Vagina (tissue), 2 donors: ENCODE measurements around the gene ZRANB1. TPM values are rescaled to one million over a fixed set of nuclear protein-coding genes. Genes with fewer than 3 reads are reported as not detected.

ENCODE experiments used
- DNase-seq, 2 donors: peaks; one replicate each; pipeline ENCODE4 v3.0.0-alpha.2; 2017; ENCODE audit errors: extremely low spot score in 2 of 2
- H3K27ac ChIP-seq: fragments of 200-600 bp; sonication (generic); one replicate; pipeline ENCODE4 v1.5.1; 2019
- H3K27me3 ChIP-seq: fragments of 200-600 bp; sonication (generic); one replicate; pipeline ENCODE4 v1.5.1; 2019
- H3K36me3 ChIP-seq, 2 donors: fragments of 200-600 bp; sonication (generic); one replicate each; pipeline ENCODE4 v1.5.1; 2017 to 2019
- H3K4me1 ChIP-seq: fragments of 200-600 bp; sonication (generic); one replicate; pipeline ENCODE4 v1.5.1; 2019
- H3K4me3 ChIP-seq, 2 donors: fragments of 200-600 bp; sonication (generic); 1 replicate in 1 of 2; 2 replicates in 1 of 2; pipeline ENCODE4 v1.5.1; 2016 to 2019
- H3K9me3 ChIP-seq: fragments of 200-600 bp; sonication (generic); one replicate; pipeline ENCODE4 v1.5.1; 2019
- POLR2A ChIP-seq, 2 donors: fragments of 450-650 bp; IDR thresholded peaks; one replicate each; pipeline ENCODE4 v1.6.1; 2017; ENCODE audit warnings: antibody characterized with exemption in 2 of 2, mild to moderate bottlenecking in 2 of 2, moderate library complexity in 2 of 2
- POLR2AphosphoS5 ChIP-seq, 2 donors: sonication (generic); formaldehyde crosslinking; IDR thresholded peaks; one replicate each; pipeline ENCODE4 v1.9.0; 2017; ENCODE audit warnings: antibody characterized with exemption in 2 of 2, mild to moderate bottlenecking in 2 of 2, low read depth in 1 of 2; ENCODE audit not compliant: insufficient read depth in 1 of 2
- intact Hi-C: fragments of 100-400 bp; cut with DNase I; formaldehyde crosslinking; loops from one replicate; pipeline ENCODE4 v1.15.1; 2023
- total RNA-seq: library from RNA; depleted of rRNA; stranded (reverse); fragments of >200 nt; gene quantifications from one replicate; pipeline ENCODE4 v1.2.3, GENCODE V29; 2016
- TF ChIP-seq, protein P1 (sequence below), 3 experiments: fragments of 450-650 bp in 2 of 3; fragments of 200-600 bp in 1 of 3; sonication (generic) in 1 of 3; IDR thresholded peaks; one replicate each; pipeline ENCODE4 v1.5.1; 2017 to 2019; ENCODE audit warnings: antibody characterized with exemption in 3 of 3, mild to moderate bottlenecking in 2 of 3, moderate library complexity in 2 of 3

ZRANB1 gene
- total RNA-seq, 1 donor from 2014 or later: 23.8 TPM

GRCh38 chr10:125016611-125017202 lies 74.8 kb downstream of the ZRANB1 start:
- Histone ChIP-seq H3K27me3 (no peaks in the 10 kb centered on the region), H3K9me3 (no peaks in the 10 kb centered on the region), H3K36me3 (no peaks in the 10 kb centered on the region), H3K4me1 (peaks cover 67% of the 10 kb centered on the region), H3K4me3 (no peak overlapping the region), H3K27ac (peak overlapping the region; percentile 70)
- TF ChIP-seq POLR2AphosphoS5 (IDR thresholded peaks at IDR 0.05; ENCODE audit: insufficient read depth in 1 of 2, low read depth in 1 of 2) (peak; percentile 50 to 77), POLR2A (IDR thresholded peaks at IDR 0.05) (no peak)
- no peak for DNase-seq
- intact Hi-C loops: no loop called here

- H3K4me3 ChIP-seq: no peak overlapping the region
- peaks cover 62% of the 10 kb centered on the region for H3K4me1 ChIP-seq
Measured at GRCh38 chr10:125017547-125018298, 75.8 kb downstream of the ZRANB1 start.

DNA sequence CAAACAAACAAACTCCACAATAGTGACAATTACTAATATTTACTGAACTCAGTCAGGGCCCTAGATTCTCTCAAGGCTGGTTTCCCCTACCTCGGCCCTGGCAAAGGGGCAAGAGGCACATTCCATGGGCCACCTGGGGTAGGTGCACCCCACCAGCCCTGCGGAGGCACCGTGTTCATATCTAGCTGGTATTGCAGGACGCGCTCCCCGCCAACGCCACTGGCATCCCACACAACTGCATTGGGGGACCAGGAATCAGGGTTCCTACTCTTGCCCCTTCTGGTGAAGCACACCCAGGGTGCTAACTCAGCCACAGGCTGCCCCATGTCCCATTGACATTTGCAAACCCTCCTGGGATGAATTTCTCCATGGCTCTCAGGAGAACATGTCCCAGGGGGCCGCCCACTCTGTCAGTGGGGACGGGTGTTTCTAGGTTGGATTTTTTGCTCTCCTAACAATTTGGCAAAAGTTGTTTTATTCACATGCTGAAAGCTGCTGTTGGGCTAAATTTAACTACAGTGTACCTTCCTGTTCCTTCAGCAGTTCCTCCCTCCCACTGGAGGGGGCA lies 76.7 kb downstream of the ZRANB1 start:
- Histone ChIP-seq H3K4me1 (peaks cover 63% of the 10 kb centered on the region), H3K36me3 (peaks cover 0 to 4% of the 10 kb centered on the region in 2 donors), H3K9me3 (no peaks in the 10 kb centered on the region), H3K27me3 (no peaks in the 10 kb centered on the region), H3K4me3 (no peak overlapping the region), H3K27ac (peak overlapping the region; percentile 1)
- DNase-seq: no peak
- TF ChIP-seq POLR2AphosphoS5 (IDR thresholded peaks at IDR 0.05; ENCODE audit: insufficient read depth in 1 of 2, low read depth in 1 of 2) (no peak), POLR2A (IDR thresholded peaks at IDR 0.05) (no peak)
- TF ChIP-seq, protein P1, sequence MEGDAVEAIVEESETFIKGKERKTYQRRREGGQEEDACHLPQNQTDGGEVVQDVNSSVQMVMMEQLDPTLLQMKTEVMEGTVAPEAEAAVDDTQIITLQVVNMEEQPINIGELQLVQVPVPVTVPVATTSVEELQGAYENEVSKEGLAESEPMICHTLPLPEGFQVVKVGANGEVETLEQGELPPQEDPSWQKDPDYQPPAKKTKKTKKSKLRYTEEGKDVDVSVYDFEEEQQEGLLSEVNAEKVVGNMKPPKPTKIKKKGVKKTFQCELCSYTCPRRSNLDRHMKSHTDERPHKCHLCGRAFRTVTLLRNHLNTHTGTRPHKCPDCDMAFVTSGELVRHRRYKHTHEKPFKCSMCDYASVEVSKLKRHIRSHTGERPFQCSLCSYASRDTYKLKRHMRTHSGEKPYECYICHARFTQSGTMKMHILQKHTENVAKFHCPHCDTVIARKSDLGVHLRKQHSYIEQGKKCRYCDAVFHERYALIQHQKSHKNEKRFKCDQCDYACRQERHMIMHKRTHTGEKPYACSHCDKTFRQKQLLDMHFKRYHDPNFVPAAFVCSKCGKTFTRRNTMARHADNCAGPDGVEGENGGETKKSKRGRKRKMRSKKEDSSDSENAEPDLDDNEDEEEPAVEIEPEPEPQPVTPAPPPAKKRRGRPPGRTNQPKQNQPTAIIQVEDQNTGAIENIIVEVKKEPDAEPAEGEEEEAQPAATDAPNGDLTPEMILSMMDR (IDR thresholded peaks at IDR 0.05): no peak
- intact Hi-C loops: no loop called here

More at GRCh38 chr10:125017547-125018298, 75.8 kb downstream of the ZRANB1 start:
- H3K9me3 ChIP-seq: no peaks in the 10 kb centered on the region
- H3K27ac ChIP-seq: peak overlapping the region; percentile 70
- H3K36me3 ChIP-seq: no peaks in the 10 kb centered on the region
- DNase-seq: no peak
- no peaks in the 10 kb centered on the region for H3K27me3 ChIP-seq
- intact Hi-C loops: no loop called here
- no peak for TF ChIP-seq POLR2AphosphoS5 (IDR thresholded peaks at IDR 0.05; ENCODE audit: insufficient read depth in 1 of 2, low read depth in 1 of 2)
- no peak for TF ChIP-seq POLR2A (IDR thresholded peaks at IDR 0.05)
- TF ChIP-seq, protein P1 (IDR thresholded peaks at IDR 0.05): no peak

DNA sequence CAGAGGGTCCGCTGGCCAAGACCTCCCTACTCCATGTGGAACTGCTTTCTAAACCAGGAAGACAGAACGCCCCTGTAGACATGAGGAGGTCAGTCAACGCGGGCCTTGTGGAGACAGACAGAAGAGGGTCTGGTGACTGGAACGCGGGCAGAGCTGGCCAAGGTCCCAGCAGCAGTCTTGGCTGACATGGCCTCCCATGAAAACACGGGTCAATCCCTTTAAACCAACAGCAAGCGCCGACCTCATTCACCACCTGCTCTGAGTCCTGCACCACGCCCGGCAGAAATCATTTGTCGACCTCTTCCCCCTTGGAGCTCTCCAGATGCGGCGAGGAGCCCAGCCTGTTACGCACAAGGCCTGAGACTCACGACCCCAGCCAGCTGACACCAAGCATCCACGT lies 78.5 kb downstream of the ZRANB1 start:
- Histone ChIP-seq H3K27me3 (no peaks in the 10 kb centered on the region), H3K4me3 (no peak overlapping the region), H3K9me3 (no peaks in the 10 kb centered on the region), H3K36me3 (peaks cover 0 to 4% of the 10 kb centered on the region in 2 donors), H3K4me1 (peaks cover 61% of the 10 kb centered on the region), H3K27ac (no peak overlapping the region)
- no peak for DNase-seq
- no peak for TF ChIP-seq POLR2AphosphoS5 (IDR thresholded peaks at IDR 0.05; ENCODE audit: insufficient read depth in 1 of 2, low read depth in 1 of 2)
- no peak for TF ChIP-seq POLR2A (IDR thresholded peaks at IDR 0.05)
- TF ChIP-seq, protein P1 (IDR thresholded peaks at IDR 0.05): no peak
- intact Hi-C loops: no loop called here

DNA sequence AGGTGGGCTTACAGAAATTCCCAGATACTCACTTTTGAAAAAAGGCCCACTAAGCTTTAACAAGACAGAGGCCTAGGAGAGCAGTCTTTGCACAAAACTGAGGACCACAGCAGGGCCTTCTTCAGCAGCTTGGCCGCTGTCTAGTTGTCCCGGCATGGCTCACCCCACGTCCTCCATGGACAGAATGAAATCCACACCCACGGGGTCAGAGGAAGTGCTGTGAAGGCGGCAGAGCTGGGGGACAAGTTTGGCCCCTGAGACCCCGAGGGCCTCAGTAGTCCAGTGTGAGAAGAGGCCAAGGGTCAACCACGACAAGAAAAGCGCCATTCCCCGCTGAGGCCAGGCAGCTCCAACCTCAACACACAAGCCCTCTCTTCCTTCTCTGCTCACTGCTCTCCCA lies 78.9 kb downstream of the ZRANB1 start:
- DNase-seq: no peak
- no peaks in the 10 kb centered on the region for H3K9me3 ChIP-seq
- H3K27me3 ChIP-seq: no peaks in the 10 kb centered on the region
- intact Hi-C loops: no loop called here
- TF ChIP-seq POLR2A (IDR thresholded peaks at IDR 0.05) (no peak), POLR2AphosphoS5 (IDR thresholded peaks at IDR 0.05; ENCODE audit: insufficient read depth in 1 of 2, low read depth in 1 of 2) (no peak)
- TF ChIP-seq, protein P1 (IDR thresholded peaks at IDR 0.05): no peak
- H3K36me3 ChIP-seq: peaks cover 0 to 7% of the 10 kb centered on the region in 2 donors
- no peak overlapping the region for H3K4me3 ChIP-seq
- H3K27ac ChIP-seq: no peak overlapping the region
- peaks cover 56% of the 10 kb centered on the region for H3K4me1 ChIP-seq
